Femur (tissue), 1 donor: ENCODE results near the gene APBB2.

Experiments used
- DNase-seq: peaks from one replicate; pipeline ENCODE4 v3.0.0-alpha.2; 2017

APBB2 gene

DNA sequence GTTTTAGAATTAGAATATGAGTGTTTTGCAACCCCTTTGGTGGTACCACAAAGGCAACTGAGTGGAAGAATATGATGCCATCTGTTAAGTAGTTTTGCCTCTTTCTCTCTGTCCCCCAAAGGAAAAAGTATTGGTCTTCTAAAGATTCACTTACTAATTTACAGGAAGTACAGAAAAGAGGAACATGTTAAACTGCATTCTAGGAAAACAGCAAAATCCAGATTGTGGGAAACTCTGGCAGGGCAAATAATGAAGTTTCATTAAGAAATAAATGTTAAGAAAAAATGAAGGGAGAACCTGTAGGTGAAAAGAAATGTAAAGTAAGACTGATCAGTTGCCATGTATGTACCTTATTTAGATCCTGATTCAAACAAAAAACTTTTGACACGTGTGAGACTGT lies 425.3 kb downstream of the APBB2 start:
- no peak for DNase-seq

DNA sequence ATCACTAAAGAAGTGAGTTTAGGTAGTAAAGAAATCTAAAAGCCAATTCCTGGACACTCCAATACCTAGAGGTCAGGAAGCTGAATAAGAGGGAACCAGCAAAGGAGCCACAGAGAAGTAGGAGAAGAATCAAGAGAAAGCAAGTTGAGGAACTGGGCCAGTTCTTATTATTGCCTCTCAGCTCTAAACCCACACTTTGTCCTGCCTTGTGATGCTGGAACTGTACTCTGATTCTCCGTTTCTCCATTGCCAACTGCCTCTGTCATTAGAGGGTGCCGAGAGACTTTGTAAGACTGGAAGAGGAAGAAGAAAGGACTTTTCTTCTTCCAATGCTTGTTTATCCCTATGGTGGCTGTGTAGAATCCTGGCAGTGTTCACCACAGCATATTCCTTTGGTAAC lies 426.0 kb downstream of the APBB2 start:
- DNase-seq = no peak

DNA sequence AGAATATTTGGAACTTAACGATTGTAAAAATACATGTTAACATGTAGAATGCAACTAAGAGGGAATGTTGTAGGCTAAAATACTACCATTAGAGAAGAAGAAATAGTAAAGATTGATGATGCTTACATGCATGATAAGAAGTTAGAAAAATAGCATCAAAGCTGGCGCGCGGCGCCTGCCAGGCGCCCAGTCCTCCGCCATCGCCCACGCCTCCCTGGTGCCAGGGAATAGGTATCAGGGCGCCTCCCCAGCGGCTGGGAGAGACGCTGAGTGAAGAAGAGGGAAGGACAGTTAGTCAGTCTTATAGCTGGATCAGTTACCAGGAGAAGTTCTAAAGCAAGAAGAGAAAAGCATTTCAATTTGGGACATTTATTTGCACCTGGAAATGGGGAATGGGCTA lies 428.6 kb downstream of the APBB2 start:
- no peak for DNase-seq

DNA sequence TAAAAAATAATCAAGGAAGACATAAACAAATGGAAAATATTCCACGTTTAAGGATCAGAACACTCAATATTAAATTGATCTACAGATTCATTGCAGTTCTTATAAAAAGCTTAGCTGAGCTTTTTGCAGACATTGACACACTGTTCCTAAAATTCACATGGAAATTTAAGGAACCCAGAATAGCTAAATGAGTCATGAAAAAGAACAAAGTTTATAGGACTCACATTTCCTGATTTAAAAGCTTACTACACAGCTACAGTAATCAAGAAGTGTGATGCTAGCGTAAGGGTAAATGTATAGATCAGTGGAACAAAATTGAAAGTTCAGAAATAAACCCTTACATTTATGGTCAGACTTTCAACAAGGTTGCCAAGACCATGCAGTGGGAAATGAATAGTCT lies 431.5 kb downstream of the APBB2 start:
- DNase-seq = no peak

DNA sequence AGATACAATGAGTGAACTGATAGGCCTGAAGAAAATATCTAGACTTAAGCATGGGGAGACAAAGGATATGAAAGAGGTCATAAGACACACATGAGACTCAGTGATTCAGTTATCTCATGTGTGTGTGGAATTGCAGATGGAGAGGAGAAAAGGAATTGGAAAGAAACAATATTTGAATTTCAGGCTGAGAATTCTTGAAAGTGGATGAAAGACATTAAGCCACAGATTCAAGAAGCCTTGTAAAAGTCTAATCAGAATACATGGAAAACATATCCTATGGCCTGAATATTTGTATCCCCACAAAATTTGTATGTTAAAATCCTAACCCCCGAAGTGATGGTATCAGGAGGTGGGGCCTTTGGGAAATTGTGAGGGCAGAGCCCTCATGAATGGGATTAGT lies 436.3 kb downstream of the APBB2 start:
- no peak for DNase-seq

DNA sequence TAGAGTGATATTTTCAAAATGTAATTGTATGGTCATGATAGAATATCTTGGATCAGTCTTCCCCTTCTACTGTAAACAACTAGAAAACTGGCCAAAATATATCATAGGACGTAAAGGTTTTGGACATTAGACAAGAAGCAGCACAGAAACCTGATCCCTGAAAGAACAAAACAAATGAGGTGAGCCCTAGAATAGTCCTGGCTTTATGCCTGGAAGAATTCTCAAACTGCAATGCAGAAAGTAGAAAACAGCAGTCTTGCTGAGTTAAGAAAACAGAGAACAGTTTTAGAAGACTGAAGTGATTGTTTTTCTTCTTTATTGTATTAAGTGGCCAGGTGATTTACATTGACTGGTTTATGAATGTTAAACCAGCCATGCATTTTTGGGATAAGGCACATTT lies 445.1 kb downstream of the APBB2 start:
- no peak for DNase-seq

DNA sequence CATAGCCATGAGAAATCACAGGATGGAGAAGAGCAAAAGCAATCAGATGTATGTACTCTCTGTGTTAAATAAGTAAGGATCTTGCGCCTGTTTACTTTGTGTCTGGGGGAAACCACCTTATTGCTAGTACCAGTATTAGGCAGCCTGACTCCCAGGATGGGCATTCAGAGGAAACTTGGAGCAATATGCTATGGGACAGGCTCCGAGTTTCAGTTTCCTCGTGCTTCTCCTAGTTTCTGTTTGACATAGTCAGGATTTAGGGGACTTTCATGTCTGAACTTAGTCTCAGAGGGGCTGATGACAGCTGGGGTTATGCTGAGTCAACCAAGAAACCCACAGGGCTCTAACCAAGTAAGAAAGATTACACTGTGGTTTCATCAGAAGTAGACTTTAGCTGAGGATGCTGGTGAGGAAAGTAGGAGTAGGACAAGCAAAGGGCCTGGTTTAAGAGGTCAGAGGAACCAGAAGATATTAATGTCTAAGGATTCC lies 451.1 kb downstream of the APBB2 start:
- no peak for DNase-seq
